H9 (cell line): Measurements from ENCODE around the gene ZNF346. TPM values are rescaled to one million over a fixed set of nuclear protein-coding genes. Genes with fewer than 3 reads are reported as not detected.

Source experiments
- DNase-seq: peaks from one replicate; pipeline ENCODE4 v3.0.0-alpha.2; 2017
- H2AFZ ChIP-seq: one replicate; pipeline ENCODE4 v1.6.1; 2013; ENCODE audit warnings: mild to moderate bottlenecking, low read length, control low read depth, moderate library complexity
- H2AK5ac ChIP-seq: 2 replicates; pipeline ENCODE4 v1.6.1; 2013; ENCODE audit warnings: low read length, control low read depth, mixed read lengths; ENCODE audit not compliant: insufficient read length
- H2BK120ac ChIP-seq: one replicate; pipeline ENCODE4 v1.6.1; 2013; ENCODE audit warnings: low read depth, mild to moderate bottlenecking, low read length, control low read depth, inconsistent platforms; ENCODE audit not compliant: poor library complexity, severe bottlenecking
- H2BK12ac ChIP-seq: 2 replicates; pipeline ENCODE4 v1.6.1; 2013; ENCODE audit warnings: low read length, control low read depth, mixed read lengths, low read depth; ENCODE audit not compliant: insufficient read length
- H2BK15ac ChIP-seq: 2 replicates; pipeline ENCODE4 v1.6.1; 2013; ENCODE audit warnings: low read depth, low read length, control low read depth
- H2BK20ac ChIP-seq: one replicate; pipeline ENCODE4 v1.6.1; 2013; ENCODE audit warnings: low read depth, mild to moderate bottlenecking, low read length, control low read depth, inconsistent platforms; ENCODE audit not compliant: poor library complexity, severe bottlenecking
- H2BK5ac ChIP-seq: 2 replicates; pipeline ENCODE4 v1.6.1; 2013; ENCODE audit warnings: low read length, control low read depth, mixed read lengths; ENCODE audit not compliant: insufficient read length
- H3K14ac ChIP-seq: 2 replicates; pipeline ENCODE4 v1.6.1; 2013; ENCODE audit warnings: low read length, control low read depth; ENCODE audit not compliant: insufficient read depth
- H3K18ac ChIP-seq: 2 replicates; pipeline ENCODE4 v1.6.1; 2013; ENCODE audit warnings: low read depth, mild to moderate bottlenecking, mixed read lengths, low read length, control low read depth; ENCODE audit not compliant: insufficient read length
- H3K23ac ChIP-seq: 2 replicates; pipeline ENCODE4 v1.6.1; 2013; ENCODE audit warnings: low read length, control low read depth, mixed read lengths, low read depth; ENCODE audit not compliant: insufficient read length
- H3K23me2 ChIP-seq: 2 replicates; pipeline ENCODE4 v1.6.1; 2013; ENCODE audit warnings: low read depth, mild to moderate bottlenecking, mixed read lengths, low read length, control low read depth; ENCODE audit not compliant: insufficient read length, poor library complexity, severe bottlenecking
- H3K27ac ChIP-seq: 2 replicates; pipeline ENCODE4 v1.5.1; 2013; ENCODE audit warnings: low read length, control low read depth, mixed read lengths, low read depth; ENCODE audit not compliant: insufficient read length
- H3K27me3 ChIP-seq: 2 replicates; pipeline ENCODE4 v1.6.1; 2013; ENCODE audit warnings: low read length, control low read depth, inconsistent platforms; ENCODE audit not compliant: insufficient read depth
- H3K4ac ChIP-seq: 2 replicates; pipeline ENCODE4 v1.6.1; 2013; ENCODE audit warnings: low read depth, mild to moderate bottlenecking, control low read depth, inconsistent platforms, low read length, moderate library complexity
- H3K4me1 ChIP-seq: 2 replicates; pipeline ENCODE4 v1.6.1; 2013; ENCODE audit warnings: low read length, control low read depth, inconsistent platforms; ENCODE audit not compliant: insufficient read depth
- H3K4me2 ChIP-seq: 2 replicates; pipeline ENCODE4 v1.6.1; 2013; ENCODE audit warnings: low read length, control low read depth, mixed read lengths; ENCODE audit not compliant: insufficient read length, insufficient read depth
- H3K56ac ChIP-seq: 2 replicates; pipeline ENCODE4 v1.6.1; 2013; ENCODE audit warnings: low read depth, mild to moderate bottlenecking, mixed read lengths, low read length, control low read depth; ENCODE audit not compliant: insufficient read length
- H3K79me1 ChIP-seq: 2 replicates; pipeline ENCODE4 v1.6.1; 2013; ENCODE audit warnings: low read depth, mild to moderate bottlenecking, moderate library complexity, low read length, control low read depth, inconsistent platforms; ENCODE audit not compliant: insufficient read depth, poor library complexity, severe bottlenecking
- H3K79me2 ChIP-seq: 2 replicates; pipeline ENCODE4 v1.6.1; 2013; ENCODE audit warnings: low read length, control low read depth, inconsistent platforms; ENCODE audit not compliant: insufficient read depth
- H3K9ac ChIP-seq: 2 replicates; pipeline ENCODE4 v1.6.1; 2013; ENCODE audit warnings: low read length, control low read depth, mixed read lengths; ENCODE audit not compliant: insufficient read length; ENCODE audit errors: extremely low read depth
- H3K9me3 ChIP-seq: one replicate; pipeline ENCODE4 v1.6.1; 2013; ENCODE audit warnings: low read depth, low read length, inconsistent platforms; ENCODE audit not compliant: control insufficient read depth
- H3T11ph ChIP-seq: one replicate; pipeline ENCODE4 v1.6.1; 2013; ENCODE audit warnings: mild to moderate bottlenecking, low read length, control low read depth, inconsistent platforms
- H4K20me1 ChIP-seq: one replicate; pipeline ENCODE4 v1.6.1; 2013; ENCODE audit not compliant: control insufficient read depth, insufficient read length, insufficient read depth
- H4K5ac ChIP-seq: 2 replicates; pipeline ENCODE4 v1.6.1; 2013; ENCODE audit warnings: low read depth, mild to moderate bottlenecking, mixed read lengths, low read length, control low read depth; ENCODE audit not compliant: insufficient read length
- H4K8ac ChIP-seq: replicated peaks from 2 replicates; pipeline ENCODE4 v1.6.1; 2013; ENCODE audit warnings: low read length, control low read depth, mixed read lengths, low read depth; ENCODE audit not compliant: insufficient read length
- H4K91ac ChIP-seq: 2 replicates; pipeline ENCODE4 v1.6.1; 2013; ENCODE audit warnings: low read depth, mild to moderate bottlenecking, moderate library complexity, mixed read lengths, low read length, control low read depth; ENCODE audit not compliant: insufficient read length
- H3K27ac Mint-ChIP-seq, 3 experiments: 2 replicates in 2 of 3; 3 replicates in 1 of 3; pipeline ENCODE4 v1.8.0; 2020 to 2021; ENCODE audit warnings: mixed read lengths in 3 of 3, mild to moderate bottlenecking in 1 of 3, moderate library complexity in 1 of 3
- H3K27me3 Mint-ChIP-seq: 2 replicates; pipeline ENCODE4 v1.8.0; 2021; ENCODE audit warnings: low read depth, mild to moderate bottlenecking, moderate library complexity, mixed read lengths
- H3K36me3 Mint-ChIP-seq, 3 experiments: 2 replicates in 2 of 3; 3 replicates in 1 of 3; pipeline ENCODE4 v1.8.0; 2020 to 2021; ENCODE audit warnings: low read depth in 3 of 3, mixed read lengths in 3 of 3; ENCODE audit not compliant: insufficient read depth in 1 of 3
- H3K4me1 Mint-ChIP-seq, 2 experiments: 2 replicates each; pipeline ENCODE4 v1.8.0; 2020; ENCODE audit warnings: mixed read lengths in 2 of 2
- H3K4me3 Mint-ChIP-seq, 2 experiments: 2 replicates in 1 of 2; 3 replicates in 1 of 2; pipeline ENCODE4 v1.8.0; 2020 to 2021; ENCODE audit warnings: mild to moderate bottlenecking in 2 of 2, mixed read lengths in 2 of 2, moderate library complexity in 1 of 2
- H3K9me3 Mint-ChIP-seq, 2 experiments: 2 replicates in 1 of 2; 3 replicates in 1 of 2; pipeline ENCODE4 v1.8.0; 2020; ENCODE audit warnings: mild to moderate bottlenecking in 2 of 2, mixed read lengths in 2 of 2, moderate library complexity in 1 of 2
- CTCF ChIP-seq: fragments of 200-600 bp; sonication (generic); conservative IDR thresholded peaks from 3 replicates; pipeline ENCODE4 v1.8.0; 2021; ENCODE audit warnings: antibody characterized with exemption, mild to moderate bottlenecking
- WGBS: extraction: QIAGEN DNeasy Blood & Tissue Kit; methylation state at CpG from one replicate; pipeline ENCODE4 v1.1.7; 2013; ENCODE audit warnings: missing lambda C conversion rate, low lambda C conversion rate, mixed read lengths; ENCODE audit not compliant: insufficient read length; ENCODE audit errors: extremely low coverage; 5-methylcytosine and 5-hydroxymethylcytosine counted together
- total RNA-seq: library from RNA; stranded (reverse); gene quantifications from 2 replicates; pipeline ENCODE4 v1.2.1, GENCODE V29; 2021

ZNF346 gene
- total RNA-seq, 1 experiment from 2014 or later, result 22.7 TPM

GRCh38 chr5:177027665-177028064 lies 5.2 kb downstream of the ZNF346 start:
- Histone ChIP-seq H3K4me2 (no peak overlapping the region), H4K8ac (no peak overlapping the region), H3K23ac (no peak overlapping the region), H3T11ph (no peak overlapping the region), H2AK5ac (no peak overlapping the region), H2AFZ (no peak overlapping the region), H2BK120ac (no peak overlapping the region), H3K9me3 (no peaks in the 10 kb centered on the region), H4K5ac (no peak overlapping the region), H3K4me1 (no peaks in the 10 kb centered on the region), H2BK5ac (no peak overlapping the region), H4K20me1 (no peaks in the 10 kb centered on the region), H3K79me1 (no peaks in the 10 kb centered on the region), H3K79me2 (no peaks in the 10 kb centered on the region), H3K27ac (no peak overlapping the region), H3K56ac (no peak overlapping the region), H4K91ac (no peak overlapping the region), H3K9ac (no peak overlapping the region), H3K18ac (no peak overlapping the region), H3K23me2 (peaks cover 7% of the 10 kb centered on the region), H3K14ac (no peak overlapping the region), H3K4ac (no peak overlapping the region), H2BK15ac (no peak overlapping the region), H3K27me3 (no peaks in the 10 kb centered on the region), H2BK12ac (no peak overlapping the region), H2BK20ac (no peak overlapping the region)
- peaks cover 9 to 47% (median 43%) of the 10 kb centered on the region in 3 experiments; a peak in 6 of 7 replicates for H3K36me3 Mint-ChIP-seq
- peaks cover 5 to 9% of the 10 kb centered on the region in 2 experiments for H3K4me1 Mint-ChIP-seq
- no peaks in the 10 kb centered on the region for H3K27me3 Mint-ChIP-seq
- DNase-seq, result no peak
- H3K4me3 Mint-ChIP-seq, result no peak overlapping the region
- no peaks in the 10 kb centered on the region for H3K9me3 Mint-ChIP-seq
- no peak for TF ChIP-seq CTCF
- no peak overlapping the region for H3K27ac Mint-ChIP-seq
- WGBS, result no CpG with 5 or more reads among the region's 2 CpGs
